ENCODE data around the gene APOL2.
"Not testable (repeated sequence)": the region's sequence is repeated elsewhere in the genome, so short reads cannot be mapped to it uniquely, and the experiment has no call there.

Gene APOL2

GRCh38 chr22:36259615-36260300, 20.4 kb upstream of the APOL2 start:
- no peak for FAIRE-seq
- no peak for DNase-seq (ENCODE audit: insufficient read length, low spot score)
- TF ChIP-seq POU2F2 (IDR thresholded peaks at IDR 0.05; ENCODE audit: low read depth, low read length) (no peak), PAX5 (IDR thresholded peaks at IDR 0.05; ENCODE audit: insufficient read depth, low read length, severe bottlenecking) (no peak), TAF1 (IDR thresholded peaks at IDR 0.05; ENCODE audit: low read depth, low read length) (no peak), SPI1 (IDR thresholded peaks at IDR 0.05; ENCODE audit: low read depth, low read length) (no peak), POLR2A (IDR thresholded peaks at IDR 0.05; ENCODE audit: low read depth, low read length) (no peak), POLR2AphosphoS5 (IDR thresholded peaks at IDR 0.05; ENCODE audit: low read depth, low read length) (no peak)

DNA sequence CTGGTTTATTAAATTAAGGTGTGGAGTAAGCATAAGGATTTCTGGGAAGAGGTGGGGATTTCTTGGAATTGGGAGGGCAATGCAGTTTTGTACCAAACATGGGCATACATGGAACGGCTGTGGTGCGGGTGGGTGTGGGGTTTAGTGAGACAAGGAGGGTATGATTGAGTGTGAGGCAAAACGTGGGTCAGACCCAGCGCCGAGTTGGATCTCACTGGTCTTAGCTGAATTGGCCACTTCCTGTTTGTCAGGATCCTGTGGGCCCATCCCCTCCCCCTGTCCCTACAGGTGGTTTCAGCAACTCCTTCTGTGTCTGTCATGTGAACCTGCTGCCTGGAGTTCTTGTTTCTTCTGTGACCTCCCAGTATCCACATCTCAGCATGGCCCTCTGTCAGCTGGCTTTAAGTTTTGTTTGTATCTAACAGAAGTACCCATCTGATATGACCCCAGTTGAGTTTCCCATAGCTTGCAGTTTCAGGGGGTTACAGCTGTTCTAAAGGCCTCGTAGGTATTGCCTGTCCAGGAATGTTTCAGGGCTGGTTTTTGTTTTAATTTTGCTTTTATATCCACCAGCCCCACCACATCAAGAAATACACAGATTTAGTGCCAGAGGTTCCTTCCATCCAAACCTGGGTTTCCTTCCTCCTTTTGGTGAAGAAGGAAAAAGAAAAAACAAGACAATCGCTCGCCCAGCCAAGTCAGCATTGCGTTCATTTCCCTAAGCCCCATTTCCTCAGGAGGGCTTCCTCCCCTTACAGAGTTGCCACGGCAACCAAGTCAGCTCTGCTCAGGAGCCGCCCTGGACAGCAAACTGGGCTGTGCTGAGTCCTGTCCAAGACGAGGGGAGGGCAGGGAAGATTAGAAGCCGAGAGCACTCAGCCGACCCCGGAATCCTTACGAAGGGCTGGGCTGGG, 19.6 kb upstream of the APOL2 start:
- no peak for DNase-seq (ENCODE audit: insufficient read length, low spot score)
- FAIRE-seq: peak; percentile 84
- TF ChIP-seq PAX5 (IDR thresholded peaks at IDR 0.05; ENCODE audit: insufficient read depth, low read length, severe bottlenecking) (no peak), SPI1 (IDR thresholded peaks at IDR 0.05; ENCODE audit: low read depth, low read length) (peak; percentile 81), POLR2AphosphoS5 (IDR thresholded peaks at IDR 0.05; ENCODE audit: low read depth, low read length) (no peak), TAF1 (IDR thresholded peaks at IDR 0.05; ENCODE audit: low read depth, low read length) (no peak), POU2F2 (IDR thresholded peaks at IDR 0.05; ENCODE audit: low read depth, low read length) (no peak), POLR2A (IDR thresholded peaks at IDR 0.05; ENCODE audit: low read depth, low read length) (no peak)

DNA sequence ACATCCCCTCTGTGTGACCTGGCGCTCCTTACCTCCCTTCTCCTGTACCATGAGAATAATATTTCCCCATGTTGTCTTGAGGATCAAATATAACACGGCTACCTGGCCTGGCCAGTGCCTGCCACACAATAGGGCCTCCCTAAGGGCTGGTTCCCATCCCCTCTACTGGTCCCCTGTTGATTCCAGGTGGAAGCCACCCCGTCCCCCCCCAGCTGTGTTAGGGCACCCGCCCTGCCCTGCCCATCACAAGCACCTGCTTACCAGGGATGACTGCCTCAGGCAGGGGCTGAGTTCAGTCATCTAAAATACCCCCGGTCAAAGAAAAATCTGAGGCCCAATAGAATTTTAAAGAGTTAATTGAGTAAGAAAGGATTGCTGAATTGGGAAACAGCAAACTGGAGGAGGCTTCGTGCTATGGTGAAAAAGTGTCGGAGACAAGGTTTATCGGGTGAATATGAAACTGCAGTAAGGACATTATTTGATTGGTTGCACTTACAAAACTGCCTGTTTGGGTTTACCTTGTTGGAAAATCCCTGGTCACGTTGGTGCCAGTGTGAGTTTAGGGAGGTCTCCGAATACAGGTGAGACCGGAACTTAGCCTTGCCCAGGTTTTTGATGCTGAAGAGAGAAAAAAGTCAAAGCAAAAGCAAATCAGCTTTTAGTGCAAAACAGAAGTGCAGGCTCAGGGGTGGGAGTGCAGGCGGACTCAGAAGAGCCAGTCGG, 18.8 kb upstream of the APOL2 start:
- no peak for DNase-seq (ENCODE audit: insufficient read length, low spot score)
- no peak for FAIRE-seq

DNA sequence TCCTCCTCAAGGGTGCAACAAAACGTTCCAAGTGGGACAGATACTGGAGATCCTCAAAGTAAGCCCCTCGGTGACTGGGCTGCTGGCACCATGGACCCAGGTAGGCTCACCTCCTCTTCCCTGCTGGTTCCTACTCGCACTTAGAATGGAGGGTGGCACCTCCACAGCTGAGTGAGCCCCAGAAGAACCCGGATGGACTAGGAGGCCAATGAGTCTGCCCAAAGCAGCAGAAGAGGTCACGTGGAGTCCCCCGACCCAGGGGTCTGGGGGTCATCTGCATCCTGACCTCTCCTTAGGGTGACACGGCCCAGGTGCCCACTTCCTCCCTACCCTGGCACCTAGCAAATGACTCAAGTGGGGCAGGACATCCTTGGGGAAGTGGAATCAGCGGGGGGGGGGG, 18.0 kb upstream of the APOL2 start:
- no peak for DNase-seq (ENCODE audit: insufficient read length, low spot score)
- TF ChIP-seq POU2F2 (IDR thresholded peaks at IDR 0.05; ENCODE audit: low read depth, low read length) (no peak), TAF1 (IDR thresholded peaks at IDR 0.05; ENCODE audit: low read depth, low read length) (no peak), POLR2AphosphoS5 (IDR thresholded peaks at IDR 0.05; ENCODE audit: low read depth, low read length) (no peak), SPI1 (IDR thresholded peaks at IDR 0.05; ENCODE audit: low read depth, low read length) (no peak)
- no peak for FAIRE-seq

More for the DNA sequence above, 18.8 kb upstream of the APOL2 start:
- TF ChIP-seq POU2F2 (IDR thresholded peaks at IDR 0.05; ENCODE audit: low read depth, low read length): no peak
- no peak for TF ChIP-seq PAX5 (IDR thresholded peaks at IDR 0.05; ENCODE audit: insufficient read depth, low read length, severe bottlenecking)
- no peak for TF ChIP-seq SPI1 (IDR thresholded peaks at IDR 0.05; ENCODE audit: low read depth, low read length)
- TF ChIP-seq POLR2AphosphoS5 (IDR thresholded peaks at IDR 0.05; ENCODE audit: low read depth, low read length): no peak
- no peak for TF ChIP-seq POLR2A (IDR thresholded peaks at IDR 0.05; ENCODE audit: low read depth, low read length)
- TF ChIP-seq TAF1 (IDR thresholded peaks at IDR 0.05; ENCODE audit: low read depth, low read length): no peak

GRCh38 chr22:36256478-36256877, 17.2 kb upstream of the APOL2 start:
- DNase-seq (ENCODE audit: insufficient read length, low spot score) (no peak), FAIRE-seq (peak; percentile 5)
- no peak for TF ChIP-seq SPI1 (IDR thresholded peaks at IDR 0.05; ENCODE audit: low read depth, low read length)
- TF ChIP-seq POLR2AphosphoS5 (IDR thresholded peaks at IDR 0.05; ENCODE audit: low read depth, low read length): no peak
- no peak for TF ChIP-seq PAX5 (IDR thresholded peaks at IDR 0.05; ENCODE audit: insufficient read depth, low read length, severe bottlenecking)
- no peak for TF ChIP-seq TAF1 (IDR thresholded peaks at IDR 0.05; ENCODE audit: low read depth, low read length)
- TF ChIP-seq POU2F2 (IDR thresholded peaks at IDR 0.05; ENCODE audit: low read depth, low read length): no peak
- TF ChIP-seq POLR2A (IDR thresholded peaks at IDR 0.05; ENCODE audit: low read depth, low read length): no peak

DNA sequence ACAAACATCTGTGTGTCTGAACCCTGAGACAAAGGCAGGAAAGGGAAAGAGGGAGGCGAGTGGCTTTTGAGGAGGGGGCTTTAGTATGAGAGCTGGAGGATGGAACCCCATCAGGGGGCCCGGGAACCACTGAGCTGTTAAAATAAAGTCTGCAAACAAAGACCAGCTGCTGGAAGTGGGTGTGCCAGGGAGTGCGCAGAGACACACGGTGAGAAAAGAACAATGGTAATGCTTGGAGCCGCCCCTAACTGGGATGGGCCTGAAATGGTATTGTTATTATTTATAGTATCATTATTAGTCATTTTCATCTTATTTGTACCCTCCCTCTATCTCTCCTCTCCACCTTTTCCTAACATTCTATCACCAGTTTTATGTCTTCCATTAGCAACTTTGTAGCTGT, 16.2 kb upstream of the APOL2 start:
- not testable (repeated sequence) for DNase-seq (ENCODE audit: insufficient read length, low spot score); FAIRE-seq

DNA sequence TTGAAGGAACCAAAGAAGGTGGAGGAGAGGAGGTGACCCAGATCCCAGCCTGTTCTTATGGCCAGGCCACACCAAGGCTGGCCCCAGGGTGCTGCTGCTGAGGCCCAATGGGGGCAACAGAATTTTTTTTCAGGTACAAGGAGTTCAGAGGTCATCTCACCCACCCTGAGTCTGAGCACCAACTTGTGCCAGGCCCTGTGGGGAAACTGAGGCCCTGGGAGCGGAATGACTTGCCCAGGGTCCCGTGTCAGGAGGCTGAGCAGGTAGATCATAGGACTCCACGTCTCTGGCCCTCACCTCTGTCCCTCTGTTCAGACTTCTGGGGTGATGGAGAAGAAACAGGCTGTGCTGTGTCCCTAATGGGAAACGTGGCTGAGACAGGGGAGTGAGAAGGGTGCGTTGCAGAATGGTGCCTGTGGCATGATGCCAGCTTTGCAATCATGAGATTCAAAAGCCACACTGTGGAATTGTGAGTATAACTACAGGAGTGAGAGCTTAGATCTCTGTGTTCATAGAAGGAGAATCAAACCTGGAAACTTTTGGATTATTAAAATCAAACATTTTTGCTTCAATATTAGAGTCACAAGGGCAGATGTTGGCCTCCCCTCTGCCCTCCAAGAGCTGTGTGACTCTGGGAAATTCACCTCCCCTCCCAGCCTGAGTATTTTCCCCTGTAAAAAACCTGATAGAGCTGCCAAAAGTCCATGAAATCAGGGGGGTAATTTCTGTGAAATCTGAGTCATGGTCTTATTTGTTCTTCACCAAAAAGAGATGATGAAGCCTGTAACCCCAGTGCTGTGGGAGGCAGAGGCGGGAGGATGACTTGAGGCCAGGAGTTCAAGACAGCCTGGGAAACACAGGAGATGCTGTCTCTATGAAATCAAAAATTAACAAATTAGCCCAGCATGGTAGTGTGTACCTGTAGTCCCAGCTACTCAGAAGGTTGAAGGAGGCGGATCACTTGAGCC, 14.5 kb upstream of the APOL2 start:
- no peak for DNase-seq (ENCODE audit: insufficient read length, low spot score)
- FAIRE-seq: peak; percentile 58
- TF ChIP-seq PAX5 (IDR thresholded peaks at IDR 0.05; ENCODE audit: insufficient read depth, low read length, severe bottlenecking): no peak
- TF ChIP-seq TAF1 (IDR thresholded peaks at IDR 0.05; ENCODE audit: low read depth, low read length): no peak
- TF ChIP-seq POLR2A (IDR thresholded peaks at IDR 0.05; ENCODE audit: low read depth, low read length): no peak
- no peak for TF ChIP-seq POLR2AphosphoS5 (IDR thresholded peaks at IDR 0.05; ENCODE audit: low read depth, low read length)
- no peak for TF ChIP-seq POU2F2 (IDR thresholded peaks at IDR 0.05; ENCODE audit: low read depth, low read length)
- TF ChIP-seq SPI1 (IDR thresholded peaks at IDR 0.05; ENCODE audit: low read depth, low read length): no peak

DNA sequence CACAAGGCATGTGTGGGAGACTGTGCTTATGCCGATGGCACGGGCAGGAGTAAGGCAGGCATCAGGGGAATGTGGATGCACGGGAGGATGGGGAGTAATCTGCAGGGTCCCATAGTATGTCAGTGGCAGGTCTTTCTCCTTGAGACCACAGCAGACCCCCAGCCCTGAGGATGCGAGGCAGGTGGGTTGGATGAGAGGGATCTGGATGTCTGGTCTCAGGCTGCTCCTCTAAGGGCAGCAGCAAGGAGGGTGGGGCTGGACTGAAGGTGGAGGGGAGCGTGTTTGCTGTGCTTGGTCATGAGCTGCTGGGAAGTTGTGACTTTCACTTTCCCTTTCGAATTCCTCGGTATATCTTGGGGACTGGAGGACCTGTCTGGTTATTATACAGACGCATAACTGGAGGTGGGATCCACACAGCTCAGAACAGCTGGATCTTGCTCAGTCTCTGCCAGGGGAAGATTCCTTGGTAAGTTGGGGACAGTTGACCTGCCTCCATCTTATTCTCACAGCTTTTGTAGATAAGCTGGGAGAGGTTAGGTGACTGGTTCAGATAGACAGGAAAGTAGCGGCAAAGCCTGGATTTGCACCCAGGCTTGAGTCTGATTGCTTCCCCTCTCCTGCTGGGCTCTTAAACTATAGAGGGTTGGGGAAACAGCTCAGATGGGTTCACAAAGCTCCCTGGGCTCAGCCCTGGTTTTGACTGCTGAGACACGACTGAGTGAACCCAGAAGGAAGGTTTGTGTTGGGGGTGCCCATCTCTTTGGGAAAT, 13.6 kb upstream of the APOL2 start, which contains the start of gene APOL1:
Gene APOL1 (plus strand): TSS at position 380 of the 769 bp plus-strand sequence. CDS start 1,823 bp downstream, outside the sequence.
- FAIRE-seq (peak; percentile 98), DNase-seq (ENCODE audit: insufficient read length, low spot score) (peak; percentile 34)
- TF ChIP-seq SPI1 (IDR thresholded peaks at IDR 0.05; ENCODE audit: low read depth, low read length): no peak
- TF ChIP-seq TAF1 (IDR thresholded peaks at IDR 0.05; ENCODE audit: low read depth, low read length): no peak
- no peak for TF ChIP-seq POU2F2 (IDR thresholded peaks at IDR 0.05; ENCODE audit: low read depth, low read length)
- peak; percentile 47; the same call in 1 of the 2 replicates for TF ChIP-seq POLR2A (IDR thresholded peaks at IDR 0.05; ENCODE audit: low read depth, low read length)
- TF ChIP-seq POLR2AphosphoS5 (IDR thresholded peaks at IDR 0.05; ENCODE audit: low read depth, low read length): peak; percentile 48; the same call in 1 of the 2 replicates
- no peak for TF ChIP-seq PAX5 (IDR thresholded peaks at IDR 0.05; ENCODE audit: insufficient read depth, low read length, severe bottlenecking)

DNA sequence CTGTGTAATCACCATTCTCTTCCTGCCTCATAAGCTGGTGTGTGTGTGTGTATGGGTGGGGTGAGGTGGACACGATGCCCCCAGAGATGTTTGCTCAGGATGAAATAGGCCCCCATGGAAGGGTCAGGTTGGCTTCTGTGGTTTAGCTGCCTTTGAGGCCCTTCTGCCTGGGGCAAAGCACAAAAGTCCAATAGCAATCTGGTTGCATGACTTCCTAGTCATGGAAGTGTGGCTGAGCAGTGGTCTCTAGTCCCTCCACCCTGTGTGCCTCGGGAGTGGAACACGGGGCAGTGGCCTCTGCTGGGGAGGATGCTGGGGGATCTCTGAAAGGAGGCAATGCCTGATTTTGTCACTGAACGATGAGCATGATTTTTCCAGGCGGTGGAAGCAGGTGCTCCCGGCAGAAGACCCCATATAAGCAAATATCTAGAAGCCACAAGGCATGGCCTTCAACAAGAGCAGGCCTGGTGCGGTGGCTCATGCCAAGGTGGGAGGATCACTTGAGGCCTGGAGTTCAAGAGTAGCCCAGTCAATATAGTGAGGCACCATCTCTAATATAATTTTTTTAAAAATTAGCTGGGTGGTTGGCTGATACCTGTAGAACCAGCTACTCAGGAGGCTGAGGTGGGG, 12.8 kb upstream of the APOL2 start:
- FAIRE-seq; DNase-seq (ENCODE audit: insufficient read length, low spot score): not testable (repeated sequence)

GRCh38 chr22:36250292-36250960, 11.1 kb upstream of the APOL2 start:
- not testable (repeated sequence) for DNase-seq (ENCODE audit: insufficient read length, low spot score)
- peak; percentile 86 for FAIRE-seq
